HG02885 (cell line): ENCODE results near the gene LSAMP.
"Not testable (repeated sequence)": the region's sequence is repeated elsewhere in the genome, so short reads cannot be mapped to it uniquely, and the experiment has no call there.

Experiments used
- ATAC-seq: cut with Tn5 transposase; IDR thresholded peaks from one replicate; pipeline ENCODE4 v1.9.1; 2021; ENCODE audit warnings: mild to moderate bottlenecking; ENCODE audit not compliant: unreplicated experiment, poor library complexity

Gene LSAMP

DNA sequence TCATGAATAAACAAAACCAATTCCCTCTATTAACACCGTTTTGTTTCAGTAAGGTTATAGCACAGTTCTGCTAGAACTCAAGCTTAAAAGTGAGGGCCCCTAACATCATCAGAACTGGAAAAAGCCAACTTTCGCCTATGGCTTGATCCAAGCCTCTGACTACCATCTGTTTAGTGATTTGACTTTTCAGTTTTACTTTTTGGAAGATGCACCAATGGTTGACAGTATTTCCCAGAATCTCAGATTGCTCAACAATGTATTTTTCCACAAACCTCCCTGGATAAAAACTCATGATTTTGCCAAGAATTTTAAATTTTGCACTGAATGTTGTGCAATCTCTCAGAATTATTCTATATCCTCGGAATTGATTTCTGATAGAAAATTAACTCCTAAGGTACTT, 190.7 kb downstream of the LSAMP start:
- no peak for ATAC-seq

- no peak for ATAC-seq
These were observed 191.8 kb downstream of the LSAMP start for GRCh38 chr3:116253511-116253910.

- ATAC-seq = no peak
These were observed 197.7 kb downstream of the LSAMP start for GRCh38 chr3:116247605-116248004.

- no peak for ATAC-seq
These were observed 198.8 kb downstream of the LSAMP start for GRCh38 chr3:116246406-116246980.

- ATAC-seq = no peak
These were observed 202.5 kb downstream of the LSAMP start for GRCh38 chr3:116242825-116243224.

DNA sequence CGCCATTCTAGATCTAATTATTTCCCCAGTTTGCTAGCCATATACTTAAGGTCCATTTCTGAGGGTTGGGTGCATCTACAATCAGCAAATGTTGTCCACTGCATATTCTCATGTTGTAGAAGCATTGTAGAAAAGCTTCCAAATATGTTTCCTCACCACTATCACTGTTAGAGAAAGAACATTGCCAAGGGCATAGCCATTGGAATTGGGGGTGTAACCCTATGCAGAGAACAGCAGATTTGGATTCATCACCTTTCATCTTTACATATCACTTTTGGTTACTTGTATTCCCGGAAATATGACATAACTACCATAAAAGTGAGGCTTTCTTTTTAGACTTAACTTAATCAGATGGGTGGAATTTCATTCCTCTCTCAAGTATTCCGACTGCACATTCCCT, 203.6 kb downstream of the LSAMP start:
- no peak for ATAC-seq

- no peak for ATAC-seq
These were observed 205.0 kb downstream of the LSAMP start for GRCh38 chr3:116240261-116240660.

GRCh38 chr3:116238846-116239565, 206.3 kb downstream of the LSAMP start:
- no peak for ATAC-seq

GRCh38 chr3:116233711-116234357, 211.5 kb downstream of the LSAMP start:
- no peak for ATAC-seq

DNA sequence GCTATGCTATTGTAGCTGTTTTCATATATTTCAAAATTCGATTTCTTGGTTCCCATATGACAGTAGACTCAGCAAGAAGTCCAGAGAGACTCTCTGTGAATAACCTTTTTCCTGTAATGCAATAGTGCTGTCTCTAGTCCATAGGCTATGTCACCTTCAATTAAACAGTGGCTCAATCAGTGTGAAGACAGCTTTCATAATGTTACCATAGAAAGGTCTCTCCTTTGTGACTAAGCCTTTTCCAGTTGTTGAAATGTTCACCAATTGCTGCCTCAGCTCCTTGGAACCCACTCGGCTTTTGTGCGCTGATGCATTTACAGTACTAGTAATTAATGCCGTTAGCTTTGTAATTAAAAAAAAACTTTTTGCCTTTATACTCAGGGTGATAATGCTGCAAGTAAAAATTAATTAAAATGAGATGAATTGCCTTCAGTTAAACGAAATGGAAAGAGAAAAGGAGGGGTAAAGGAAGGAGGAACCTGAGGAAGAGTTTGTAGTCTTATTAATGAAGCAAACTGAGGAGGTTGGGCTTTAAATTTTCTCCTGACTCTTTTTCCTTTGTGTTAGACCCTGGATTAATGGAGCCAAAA, 214.8 kb downstream of the LSAMP start:
- ATAC-seq = no peak

- no peak for ATAC-seq
These were observed 219.0 kb downstream of the LSAMP start for GRCh38 chr3:116226266-116226665.

- no peak for ATAC-seq
These were observed 228.5 kb downstream of the LSAMP start for GRCh38 chr3:116216761-116217160.

GRCh38 chr3:116211901-116212300, 233.4 kb downstream of the LSAMP start:
- no peak for ATAC-seq

DNA sequence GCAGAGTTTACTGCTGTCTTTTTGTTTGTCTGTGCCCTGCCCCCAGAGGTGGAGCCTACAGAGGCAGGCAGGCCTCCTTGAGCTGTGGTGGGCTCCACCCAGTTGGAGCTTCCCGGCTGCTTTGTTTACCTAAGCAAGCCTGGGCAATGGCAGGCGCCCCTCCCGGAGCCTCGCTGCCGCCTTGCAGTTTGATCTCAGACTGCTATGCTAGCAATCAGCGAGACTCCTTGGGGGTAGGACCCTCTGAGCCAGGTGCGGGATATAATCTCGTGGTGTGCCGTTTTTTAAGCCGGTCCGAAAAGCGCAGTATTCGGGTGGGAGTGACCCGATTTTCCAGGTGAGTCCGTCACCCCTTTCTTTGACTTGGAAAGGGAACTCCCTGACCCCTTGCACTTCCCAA, 236.5 kb downstream of the LSAMP start:
- not testable (repeated sequence) for ATAC-seq

DNA sequence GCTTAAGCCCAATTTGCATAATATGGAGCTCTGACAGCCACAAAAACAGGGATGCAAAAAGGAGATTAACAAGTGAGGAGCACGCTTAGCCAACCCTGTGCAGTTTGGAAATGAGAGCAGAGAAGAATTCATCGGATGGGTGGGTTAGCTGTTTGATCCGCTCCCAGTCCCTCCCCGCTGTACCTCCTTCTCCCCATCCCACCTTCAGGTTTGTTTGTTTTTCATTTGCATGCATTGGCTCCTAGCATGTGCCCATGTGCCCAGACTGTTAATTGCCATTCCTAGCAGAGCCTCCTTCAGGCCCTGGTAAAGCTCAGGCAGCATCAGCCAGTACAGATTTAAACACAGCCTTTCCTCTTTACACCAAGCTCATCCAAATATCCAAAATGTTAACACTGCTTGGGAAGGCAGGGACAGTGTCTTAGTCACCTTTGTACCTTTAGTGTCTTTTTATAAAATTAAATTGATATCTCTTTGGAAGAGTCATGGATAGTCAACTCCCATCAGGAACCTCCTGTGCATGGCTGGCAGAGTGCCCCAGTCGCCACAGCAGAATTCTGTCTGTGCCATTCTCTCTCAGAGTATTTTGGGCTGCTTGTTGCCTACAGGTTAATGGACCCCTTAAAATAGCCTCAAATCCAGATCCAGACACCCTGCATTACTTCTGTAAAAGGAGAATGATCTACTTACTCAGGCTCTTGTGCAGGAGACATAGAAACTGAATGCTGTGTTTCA, 244.2 kb downstream of the LSAMP start:
- no peak for ATAC-seq

- ATAC-seq = no peak
These were observed 246.2 kb downstream of the LSAMP start for GRCh38 chr3:116199063-116199462.

DNA sequence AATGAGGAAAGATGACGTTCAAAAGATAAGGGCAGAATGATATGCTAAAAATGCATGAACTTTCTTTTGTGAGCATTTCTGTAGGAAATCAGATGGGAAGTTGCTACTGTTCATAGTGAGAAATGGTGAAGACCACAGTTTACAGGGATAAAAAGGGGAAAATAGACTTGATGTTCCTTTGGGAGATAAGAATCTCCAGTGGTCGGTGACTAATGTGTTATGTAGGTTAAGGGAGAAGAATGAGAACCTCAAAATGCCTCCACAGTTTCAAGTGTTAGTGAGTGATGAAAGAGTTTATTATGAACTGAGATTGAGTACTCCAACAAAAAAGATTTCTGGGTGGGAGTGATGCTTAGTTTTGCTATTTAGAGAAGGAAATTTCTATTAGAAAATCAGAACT, 247.2 kb downstream of the LSAMP start:
- ATAC-seq = no peak

DNA sequence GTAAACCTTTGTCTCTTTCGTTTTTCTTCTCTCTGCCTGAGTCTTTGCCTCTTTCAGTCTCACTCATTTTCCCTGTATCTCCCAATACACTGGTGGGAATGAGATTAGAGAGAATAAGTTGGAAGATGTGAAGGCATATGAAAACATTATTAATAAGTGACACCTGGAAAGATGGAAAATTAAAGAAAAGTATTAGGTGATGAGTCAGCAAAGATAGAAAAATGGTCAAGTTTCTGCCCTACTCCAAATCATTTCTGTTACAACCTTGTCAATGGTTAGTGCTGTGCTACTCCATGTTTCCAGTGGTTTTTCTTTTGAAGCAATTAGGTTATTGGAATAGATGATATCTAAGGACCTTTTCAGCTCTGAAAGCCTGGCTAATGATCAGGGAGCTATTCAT, 252.8 kb downstream of the LSAMP start:
- no peak for ATAC-seq

DNA sequence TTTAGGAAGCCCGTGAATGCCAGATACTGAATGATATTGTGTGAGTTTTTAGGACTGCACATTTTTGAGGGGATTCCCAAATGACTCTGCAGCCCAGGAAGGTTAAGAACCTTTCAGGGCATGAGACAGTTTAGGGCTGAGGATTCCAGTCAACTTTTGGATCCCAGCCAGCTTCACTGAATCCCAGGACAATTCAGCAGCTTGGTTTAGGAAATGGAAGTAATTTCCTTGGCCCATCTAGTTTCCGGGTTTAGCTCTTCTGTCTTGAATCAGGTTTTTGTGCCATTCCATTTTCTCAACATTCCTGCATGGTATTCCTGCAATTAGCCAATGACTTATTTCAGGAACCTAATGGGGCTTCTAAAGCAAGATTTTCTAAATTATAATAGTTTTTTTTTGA, 253.9 kb downstream of the LSAMP start:
- ATAC-seq = no peak

DNA sequence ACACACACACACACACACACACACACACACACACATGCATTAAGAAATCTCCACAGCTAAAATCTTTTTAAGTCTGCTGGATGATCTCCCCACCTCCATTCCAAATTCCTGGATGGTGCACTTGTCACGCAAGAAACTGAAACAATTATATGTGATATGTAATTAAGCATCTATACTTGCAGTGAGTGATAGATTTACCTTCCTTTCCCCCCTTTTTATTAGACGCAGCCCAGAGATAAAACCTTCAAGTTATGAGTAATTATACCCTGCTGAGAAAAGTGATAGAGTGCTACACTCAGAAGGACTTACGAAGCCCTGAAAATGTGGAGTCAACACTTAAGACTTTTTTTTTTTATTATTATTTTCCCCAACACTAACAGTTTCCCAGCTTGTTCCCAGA, 255.2 kb downstream of the LSAMP start:
- no peak for ATAC-seq
